IPS-11a (cell line): ENCODE measurements around the gene RASL10A.

Experiments used
- H3K4me3 ChIP-seq: one replicate; pipeline ENCODE4 v1.5.1; 2013; ENCODE audit warnings: low read depth, low read length, control low read depth

RASL10A gene

DNA sequence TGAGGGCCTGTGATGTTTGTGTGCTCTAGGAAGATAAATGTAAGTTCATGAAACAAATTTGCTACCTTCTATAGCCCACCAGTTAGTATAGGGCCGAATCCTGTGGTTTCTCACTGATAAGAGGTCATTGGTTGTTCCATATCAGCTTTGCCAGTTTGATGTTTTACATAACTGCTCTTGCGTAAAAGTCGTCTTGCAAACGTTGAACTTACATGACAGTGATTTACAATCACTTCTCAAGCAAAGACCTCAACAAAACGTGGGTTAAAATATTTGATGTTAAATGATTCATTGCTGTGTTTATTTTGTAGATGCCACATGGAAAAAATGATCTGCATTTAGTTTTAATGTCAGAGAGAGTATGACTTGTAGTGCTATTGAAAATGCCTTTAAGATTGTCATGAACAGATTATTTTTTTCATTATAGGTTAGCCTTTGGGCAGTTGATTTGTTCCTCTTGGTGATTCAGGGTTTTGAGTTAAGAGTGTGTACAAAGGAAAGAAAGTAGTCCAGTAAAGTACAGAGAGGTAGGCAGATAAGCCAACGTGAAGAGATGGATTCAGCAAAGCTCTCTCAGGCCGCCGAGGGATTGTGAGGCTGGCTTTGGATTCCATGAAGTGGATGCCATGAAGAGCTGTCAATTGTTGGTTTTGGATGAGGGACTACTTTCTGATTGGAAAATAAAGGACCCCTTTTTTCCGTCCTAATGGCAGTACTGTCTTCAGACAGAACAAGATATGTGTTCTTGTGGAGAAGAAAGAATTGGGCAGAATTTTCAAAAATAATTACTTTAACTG is 44.8 kb downstream of the RASL10A start:
- peak overlapping the region; percentile 1 for H3K4me3 ChIP-seq

GRCh38 chr22:29269731-29270474 is 45.6 kb downstream of the RASL10A start:
- H3K4me3 ChIP-seq: peak overlapping the region; percentile 91

- peak overlapping the region; percentile 91 for H3K4me3 ChIP-seq
These were observed 46.3 kb downstream of the RASL10A start for GRCh38 chr22:29269230-29269604.

GRCh38 chr22:29268511-29269229 is 46.8 kb downstream of the RASL10A start:
- H3K4me3 ChIP-seq: peak overlapping the region; percentile 91

DNA sequence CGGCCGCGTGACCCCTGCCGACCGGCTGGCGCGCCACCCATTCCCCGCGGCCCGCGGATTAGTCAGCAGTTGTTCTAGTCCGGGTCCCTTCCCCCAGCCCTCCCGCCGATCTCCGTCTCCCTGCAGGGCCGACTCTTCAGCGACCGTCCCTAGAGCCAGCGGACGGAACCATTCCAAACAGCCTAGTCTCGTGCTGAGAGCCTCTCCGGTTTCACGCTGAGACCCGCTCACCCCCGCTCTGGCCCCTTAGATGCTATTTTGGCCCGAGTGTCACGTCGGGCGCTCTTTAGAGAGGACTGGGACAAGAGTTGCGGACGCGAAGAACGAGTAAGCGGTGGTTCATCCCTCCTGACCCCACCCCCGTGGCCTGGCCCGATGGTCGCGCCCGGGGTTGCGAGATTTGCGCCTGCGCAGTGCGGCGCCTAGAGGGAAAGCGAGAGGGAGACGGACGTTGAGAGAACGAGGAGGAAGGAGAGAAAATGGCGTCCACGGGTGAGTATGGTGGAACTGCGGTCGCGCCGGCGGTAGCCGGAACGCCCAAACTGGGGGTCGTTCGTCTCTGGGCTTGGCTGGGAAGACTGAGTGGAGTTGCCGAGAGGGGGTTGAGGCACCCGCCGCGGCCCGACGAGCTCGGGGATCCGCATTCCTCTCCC is 47.5 kb downstream of the RASL10A start, which contains the start of the genes EWSR1 and RHBDD3:
TSS of gene EWSR1 (plus strand) at position 411 of the 653 bp plus-strand sequence. CDS start at position 480, 69 bp downstream.
TSS of gene RHBDD3 (minus strand) at position 124 of the 653 bp plus-strand sequence. CDS start 2,355 bp downstream, outside the sequence.
- H3K4me3 ChIP-seq: peak within 1 kb of the TSS; percentile 91

- H3K4me3 ChIP-seq: peak overlapping the region; percentile 91
These were observed 48.0 kb downstream of the RASL10A start for GRCh38 chr22:29267462-29267857.

DNA sequence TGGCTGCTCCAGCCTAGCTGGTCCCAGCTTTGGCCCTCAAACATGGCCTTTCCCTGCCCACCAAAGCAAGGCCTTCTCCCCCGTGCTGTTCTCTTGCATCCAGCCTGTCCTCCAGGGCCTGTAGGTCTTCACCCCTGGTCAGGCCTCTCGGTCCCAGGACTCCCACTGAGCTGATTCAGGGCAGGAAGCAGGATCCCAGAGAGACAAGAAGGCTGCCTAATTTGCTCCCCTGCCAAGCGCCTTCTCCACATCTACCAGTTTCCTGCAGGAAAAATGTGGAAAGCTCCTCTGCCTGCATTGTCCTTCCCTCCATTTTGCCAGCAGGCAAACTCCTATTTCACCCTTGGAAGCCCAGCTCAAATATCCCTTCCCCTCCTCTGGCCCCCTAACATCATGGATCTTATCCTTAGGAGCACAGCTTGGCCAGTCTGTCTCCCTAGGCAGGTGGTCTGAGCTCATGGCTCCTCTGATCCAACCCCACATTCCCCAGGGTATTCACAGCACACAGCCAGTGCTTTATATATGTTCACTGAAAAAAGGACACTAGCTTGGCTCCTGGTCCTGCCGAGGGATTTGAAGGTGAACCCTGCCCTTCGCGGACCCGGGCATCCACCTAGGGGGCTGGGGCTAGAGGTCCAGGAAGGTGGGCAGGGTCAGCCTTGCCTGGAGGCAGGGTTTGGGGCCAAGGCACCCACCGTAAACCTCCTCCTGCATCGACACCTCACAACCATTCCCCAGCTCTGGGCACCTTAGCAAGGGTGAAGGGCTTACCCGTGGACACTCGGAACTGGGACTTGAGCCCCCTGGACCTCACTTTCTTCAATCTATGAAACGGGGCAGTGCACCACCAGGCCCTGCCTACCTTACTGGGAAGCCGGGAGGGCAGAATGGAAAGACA is 48.7 kb downstream of the RASL10A start:
- H3K4me3 ChIP-seq: peak overlapping the region; percentile 91

- no peak overlapping the region for H3K4me3 ChIP-seq
These were observed 49.6 kb downstream of the RASL10A start for GRCh38 chr22:29265929-29266328.

- no peak overlapping the region for H3K4me3 ChIP-seq
These were observed 50.2 kb downstream of the RASL10A start for GRCh38 chr22:29265305-29265704.

DNA sequence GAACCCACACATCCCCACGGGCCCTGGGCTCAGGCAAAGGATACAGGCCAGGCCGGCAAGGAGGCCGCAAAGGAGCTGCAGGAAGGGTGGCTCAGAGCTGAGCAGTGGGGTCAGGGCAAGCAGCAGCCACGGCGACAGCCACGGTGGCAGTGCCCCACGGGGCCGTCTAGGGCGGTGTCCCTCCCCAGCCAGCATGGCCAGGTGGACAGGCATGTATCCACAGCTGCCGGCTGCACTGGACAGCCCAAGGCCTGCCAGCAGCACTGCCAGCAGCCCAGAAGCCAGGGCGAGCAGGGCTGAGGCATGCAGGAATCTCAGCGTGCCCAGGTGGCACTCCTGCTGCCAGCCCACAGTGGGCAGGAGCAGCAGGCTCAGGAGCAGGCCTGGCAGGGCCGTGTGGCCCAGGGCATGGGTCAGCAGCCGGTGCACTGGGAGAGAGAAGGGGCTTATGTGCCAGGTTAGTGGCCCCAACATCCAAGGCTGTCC is 51.7 kb downstream of the RASL10A start:
- H3K4me3 ChIP-seq: no peak overlapping the region
